A549 (cell line): ENCODE measurements around the gene BRINP1. TPM values are rescaled to one million over a fixed set of nuclear protein-coding genes. Genes with fewer than 3 reads are reported as not detected.

Source experiments
- ATAC-seq, 2 experiments: fragments of 200-7000 bp in 1 of 2; fragments of >200 bp in 1 of 2; cut with Nextera tagmentation in 1 of 2; cut with Tn5 transposase in 1 of 2; 3 replicates each; pipeline versions ENCODE4 v1.8.0 to v1.9.1; 2018 to 2020; ENCODE audit warnings: mild to moderate bottlenecking in 1 of 2, moderate library complexity in 1 of 2
- CTCF ChIA-PET: fragments of 300-600 bp; sonication (Branson Sonifier 250); formaldehyde crosslinking; extraction: SDS; loops from one replicate; lab custom pipeline; 2021; ENCODE audit warnings: antibody characterized with exemption, inconsistent platforms; lab: Yijun Ruan, JAX
- POLR2A ChIA-PET: fragments of 350-600 bp; formaldehyde crosslinking; extraction: SDS; loops from one replicate; lab custom pipeline; 2021; ENCODE audit warnings: antibody characterized with exemption, inconsistent platforms; lab: Yijun Ruan, JAX
- DNase-seq, 2 experiments: peaks; one replicate each; pipeline versions ENCODE4 v3.0.0 to v3.0.0-alpha.2; 2011 to 2016; ENCODE audit warnings: low read depth in 1 of 2, low spot score in 1 of 2
- FAIRE-seq: peaks from 2 replicates; lab custom pipeline; 2011; peaks lifted over from hg19 to GRCh38; lab: Jason Lieb, UNC
- H3K27ac ChIP-seq, 2 experiments: fragments of >200 bp; sonication (Bioruptor Twin); formaldehyde crosslinking; 3 replicates each; pipeline ENCODE4 v1.5.1; 2016 to 2017
- H3K4me1 ChIP-seq: fragments of >200 bp; sonication (Bioruptor Twin); formaldehyde crosslinking; 3 replicates; pipeline ENCODE4 v1.6.1; 2016
- H3K4me2 ChIP-seq: fragments of >200 bp; sonication (Bioruptor Twin); formaldehyde crosslinking; 3 replicates; pipeline ENCODE4 v1.6.1; 2016
- H3K4me3 ChIP-seq: fragments of >200 bp; sonication (Bioruptor Twin); formaldehyde crosslinking; 3 replicates; pipeline ENCODE4 v1.5.1; 2016
- H3K9me3 ChIP-seq: fragments of >200 bp; sonication (Bioruptor Twin); formaldehyde crosslinking; 3 replicates; pipeline ENCODE4 v1.6.1; 2016
- BCL3 ChIP-seq: fragments of >200 bp; sonication (Bioruptor Twin); formaldehyde crosslinking; IDR thresholded peaks from 3 replicates; pipeline ENCODE4 v1.6.1; 2016
- BHLHE40 ChIP-seq: IDR thresholded peaks from 2 replicates; pipeline ENCODE4 v1.6.1; 2012; ENCODE audit warnings: low read depth, low read length, inconsistent platforms
- CHD4 ChIP-seq: fragments of 200-600 bp; sonication (generic); IDR thresholded peaks from 2 replicates; pipeline ENCODE4 v1.6.1; 2016; ENCODE audit warnings: antibody characterized with exemption, mild to moderate bottlenecking, borderline replicate concordance
- CTCF ChIP-seq: fragments of >200 bp; sonication (Bioruptor Twin); formaldehyde crosslinking; IDR thresholded peaks from 3 replicates; pipeline ENCODE4 v1.5.1; 2016
- EHMT2 ChIP-seq: fragments of 200-600 bp; sonication (generic); IDR thresholded peaks from 2 replicates; pipeline ENCODE4 v1.6.1; 2016; ENCODE audit warnings: antibody characterized with exemption, low read depth, mild to moderate bottlenecking, moderate library complexity
- FOSL2 ChIP-seq, 2 experiments: fragments of 450-650 bp in 1 of 2; fragments of >200 bp in 1 of 2; sonication (Bioruptor Twin) in 1 of 2; formaldehyde crosslinking; IDR thresholded peaks; 2 replicates each; pipeline versions ENCODE4 v1.5.0 to v1.6.1; 2016 to 2020; ENCODE audit warnings: mild to moderate bottlenecking in 1 of 2, moderate library complexity in 1 of 2
- HDAC2 ChIP-seq: fragments of 200-600 bp; sonication (generic); IDR thresholded peaks from 2 replicates; pipeline ENCODE4 v1.6.1; 2016
- HES2 ChIP-seq: fragments of >200 bp; sonication (Bioruptor Twin); formaldehyde crosslinking; IDR thresholded peaks from 2 replicates; pipeline ENCODE4 v1.6.1; 2016
- HOXB5 ChIP-seq: fragments of 250-450 bp; sonication (Bioruptor Pico); IDR thresholded peaks from 2 replicates; pipeline ENCODE4 v1.5.0; 2020; ENCODE audit warnings: mild to moderate bottlenecking, moderate library complexity
- JUNB ChIP-seq: fragments of >200 bp; sonication (Bioruptor Twin); formaldehyde crosslinking; IDR thresholded peaks from 2 replicates; pipeline ENCODE4 v1.6.1; 2016
- KDM1A ChIP-seq: fragments of 200-600 bp; sonication (generic); IDR thresholded peaks from 2 replicates; pipeline ENCODE4 v1.6.1; 2016; ENCODE audit warnings: low read depth, mild to moderate bottlenecking
- MAFK ChIP-seq: fragments of 450-650 bp; IDR thresholded peaks from 2 replicates; pipeline ENCODE4 v1.6.1; 2014; ENCODE audit not compliant: partially characterized antibody
- REST ChIP-seq: fragments of 200-600 bp; sonication (generic); IDR thresholded peaks from 2 replicates; pipeline ENCODE4 v1.6.1; 2016; ENCODE audit warnings: antibody characterized with exemption, mild to moderate bottlenecking, moderate library complexity
- TP53 ChIP-seq: fragments of 250-450 bp; sonication (Bioruptor Pico); IDR thresholded peaks from 2 replicates; pipeline ENCODE4 v1.5.0; 2021; ENCODE audit warnings: mild to moderate bottlenecking, moderate library complexity
- USF2 ChIP-seq: fragments of 450-650 bp; IDR thresholded peaks from 2 replicates; pipeline ENCODE4 v1.6.1; 2014; ENCODE audit warnings: antibody characterized with exemption
- ZC3H11A ChIP-seq: fragments of 450-650 bp; IDR thresholded peaks from 2 replicates; pipeline ENCODE4 v1.6.1; 2014; ENCODE audit warnings: antibody characterized with exemption, mild to moderate bottlenecking
- ZNF302 ChIP-seq: fragments of 250-450 bp; sonication (Bioruptor Pico); IDR thresholded peaks from 2 replicates; pipeline ENCODE4 v1.9.0; 2021; ENCODE audit warnings: inconsistent platforms, mild to moderate bottlenecking, moderate library complexity
- WGBS: methylation state at CpG from one replicate; pipeline ENCODE4 v1.1.6; 2017; ENCODE audit errors: missing lambda C conversion rate; 5-methylcytosine and 5-hydroxymethylcytosine counted together
- polyA plus RNA-seq, 4 experiments: library from polyadenylated mRNA; depleted of rRNA in 3 of 4; stranded (reverse); fragments of >200 nt; fragmentation: RNase III in 1 of 4; extraction: RNeasy Plus Mini Kit Qiagen cat#74134 plus additional on column Dnase treatment in 1 of 4; gene quantifications; 2 replicates in 3 of 4; 3 replicates in 1 of 4; pipeline ENCODE4 v1.2.3, GENCODE V29; 2011 to 2017

Gene BRINP1
- polyA plus RNA-seq, 2 of the 4 experiments (the other 2 are of a cell fraction) = 0.13 to 0.17 TPM

- Histone ChIP-seq H3K4me3 (no peak overlapping the region), H3K27ac (no peak overlapping the region), H3K4me1 (no peaks in the 10 kb centered on the region; the same call in 2 of the 3 replicates), H3K4me2 (no peak overlapping the region), H3K9me3 (0 out of 3 replicates have a peak, but pooled peaks cover 3% of the 10 kb centered on the region)
- ChIA-PET POLR2A (no interaction called here), CTCF (interaction anchor here (1.7 to 1.9 kb wide), 2 partner anchors 977 to 1104 kb away, joined by 4 read pairs; no protein-coding TSS in a partner anchor)
- ATAC-seq (no peak), FAIRE-seq (no peak), DNase-seq (no peak)
- TF ChIP-seq CHD4 (no peak), BHLHE40 (no peak)
- 31% methylated on average over 2 of the region's 2 CpGs for WGBS
These were observed 3.7 kb upstream of the BRINP1 start for GRCh38 chr9:119372951-119373350.

- H3K4me1 ChIP-seq = no peaks in the 10 kb centered on the region; the same call in 2 of the 3 replicates
- ATAC-seq (0 out of 6 replicates have a peak, but pooled peaks of 1 of the 2 experiments have one; percentile 52), FAIRE-seq (no peak), DNase-seq (peak; percentile 13 to 17)
- TF ChIP-seq ZNF302 (CRISPR knock-in tag) (no peak), MAFK (peak; percentile 56), TP53 (CRISPR knock-in tag) (no peak), EHMT2 (0 out of 2 replicates have a peak, but pooled peaks have one; percentile 19), HES2 (no peak), JUNB (no peak), HOXB5 (CRISPR knock-in tag) (0 out of 2 replicates have a peak, but pooled peaks have one; percentile 40), CTCF (no peak), REST (peak; percentile 89), KDM1A (no peak)
- CTCF ChIA-PET = interaction anchor here (1.2 kb wide), 1 partner anchor 775 kb away, joined by 3 read pairs; no protein-coding TSS in a partner anchor
- WGBS = under 1% methylated on average over 8 of the region's 8 CpGs
- H3K9me3 ChIP-seq = 0 out of 3 replicates have a peak, but pooled peaks cover 3% of the 10 kb centered on the region
- no peak overlapping the region for H3K4me2 ChIP-seq
- H3K27ac ChIP-seq = no peak overlapping the region
- POLR2A ChIA-PET = no interaction called here
- no peak overlapping the region for H3K4me3 ChIP-seq
These were observed 1.6 kb upstream of the BRINP1 start for GRCh38 chr9:119370816-119371215.

- no peak for TF ChIP-seq USF2
- no peak for TF ChIP-seq ZC3H11A
- no peak for TF ChIP-seq FOSL2 (IDR thresholded peaks at IDR 0.05)
- TF ChIP-seq FOSL2 (CRISPR knock-in tag; IDR thresholded peaks at IDR 0.05) = no peak
- no peak for TF ChIP-seq ZNF302 (CRISPR knock-in tag)
- TF ChIP-seq HDAC2 = no peak
- no peak for TF ChIP-seq MAFK
- no peak for TF ChIP-seq BCL3
- TF ChIP-seq, all 56 proteins: peak for 0
- Histone ChIP-seq H3K4me1 (no peaks in the 10 kb centered on the region; the same call in 2 of the 3 replicates), H3K4me3 (peak overlapping the region; percentile 45), H3K27ac (no peak overlapping the region), H3K9me3 (0 out of 3 replicates have a peak, but pooled peaks cover 3% of the 10 kb centered on the region), H3K4me2 (peak overlapping the region; percentile 77)
- FAIRE-seq (no peak), ATAC-seq (peak in 1 of 2 experiments; percentile 6; a peak in 1 of 6 replicates), DNase-seq (no peak)
- ChIA-PET POLR2A (no interaction called here), CTCF (interaction anchor here (0.6 kb wide), 1 partner anchor 110 kb away, joined by 3 read pairs; no protein-coding TSS in a partner anchor)
- 24% methylated on average over 31 of the region's 32 CpGs for WGBS
These were observed 588 bp upstream of the BRINP1 start for GRCh38 chr9:119369680-119370366.
